ENCODE measurements around the gene CASS4.

The CASS4 gene

GRCh38 chr20:56449459-56449858 is 37.4 kb downstream of the CASS4 start:
- Histone ChIP-seq H3K9ac (ENCODE audit: low read depth, low read length, poor library complexity) (no peak overlapping the region), H3K4ac (ENCODE audit: low read length) (no peak overlapping the region), H3K36me3 (replicated peaks in 1 of 2; ENCODE audit: control insufficient read depth in 2 of 2, insufficient read depth in 2 of 2, low read length in 2 of 2) (no peaks in the 10 kb centered on the region), H2BK15ac (ENCODE audit: low read length) (no peak overlapping the region), H3K27me3 (ENCODE audit: control insufficient read depth in 3 of 3, insufficient read depth in 3 of 3, low read depth in 1 of 3, low read length in 3 of 3) (peaks cover 0 to 6% (median 0%) of the 10 kb centered on the region in 3 experiments), H2BK12ac (ENCODE audit: low read length) (no peak overlapping the region), H3K9me3 (replicated peaks in 1 of 2; ENCODE audit: control insufficient read depth in 2 of 2, insufficient read depth in 1 of 2, low read depth in 1 of 2, low read length in 2 of 2) (no peaks in the 10 kb centered on the region), H4K91ac (ENCODE audit: low read depth, low read length, poor library complexity) (no peak overlapping the region), H3K4me1 (ENCODE audit: control insufficient read depth in 2 of 2, insufficient read depth in 1 of 2, low read depth in 1 of 2, low read length in 2 of 2) (peaks cover 0 to 4% of the 10 kb centered on the region in 2 donors), H2BK120ac (ENCODE audit: low read depth, low read length) (no peak overlapping the region), H3K23ac (ENCODE audit: low read depth, low read length, poor library complexity) (no peak overlapping the region), H3K4me2 (ENCODE audit: insufficient read depth, low read length, poor library complexity, severe bottlenecking) (no peak overlapping the region), H3K79me1 (ENCODE audit: low read depth, low read length) (no peaks in the 10 kb centered on the region), H2AFZ (ENCODE audit: low read length) (no peak overlapping the region), H3K4me3 (ENCODE audit: low read length in 2 of 2) (no peak overlapping the region), H3K27ac (replicated peaks; ENCODE audit: low read length) (no peak overlapping the region), H3K14ac (ENCODE audit: low read length) (no peak overlapping the region), H4K8ac (ENCODE audit: low read depth, low read length) (no peak overlapping the region), H2BK5ac (ENCODE audit: low read length) (no peak overlapping the region), H3K18ac (ENCODE audit: low read length) (no peak overlapping the region), H2AK5ac (ENCODE audit: low read depth, low read length) (no peak overlapping the region)
- WGBS, 2 donors (ENCODE audit: extremely low coverage in 2 of 2, insufficient read length in 2 of 2, insufficient replicate concordance in 1 of 2): no CpG with 5 or more reads among the region's 5 CpGs
- DNase-seq (ENCODE audit: low spot score): no peak

DNA sequence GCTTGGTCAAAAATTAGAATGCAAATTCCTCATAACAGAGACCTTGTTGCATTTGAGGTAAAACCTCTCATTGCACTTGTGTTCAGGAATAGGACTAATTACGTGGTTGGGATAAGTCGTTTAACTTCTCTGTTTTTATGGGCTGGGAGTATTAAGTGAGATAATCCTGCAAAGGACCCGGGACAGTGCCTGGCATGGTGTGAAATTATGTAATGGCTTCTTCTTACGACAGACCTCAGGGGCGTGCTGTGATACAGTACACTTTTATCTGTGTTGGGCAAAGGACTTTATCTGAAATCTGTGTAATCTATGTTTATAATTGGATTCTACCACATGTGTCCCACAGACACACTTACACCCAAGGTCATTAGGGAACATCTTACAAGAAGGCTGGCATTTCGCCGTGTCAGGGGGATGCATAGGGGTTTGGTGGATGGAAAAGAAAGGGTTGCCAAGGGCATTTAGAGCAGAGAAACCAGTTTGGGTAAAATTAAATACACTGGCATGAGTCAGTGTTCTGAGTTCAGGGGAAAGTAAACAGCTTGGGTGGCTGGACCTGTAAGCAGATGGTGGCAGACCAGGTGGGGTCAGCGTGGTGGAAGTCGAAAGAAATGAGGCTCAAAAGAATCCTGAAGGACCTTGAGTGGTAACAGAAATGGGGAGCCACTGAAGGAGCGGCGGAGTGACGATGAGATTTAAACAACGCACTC is 39.2 kb downstream of the CASS4 start:
- Histone ChIP-seq H2BK120ac (ENCODE audit: low read depth, low read length) (no peak overlapping the region), H3K4me1 (ENCODE audit: control insufficient read depth in 2 of 2, insufficient read depth in 1 of 2, low read depth in 1 of 2, low read length in 2 of 2) (peaks cover 0 to 4% of the 10 kb centered on the region in 2 donors), H3K36me3 (replicated peaks in 1 of 2; ENCODE audit: control insufficient read depth in 2 of 2, insufficient read depth in 2 of 2, low read length in 2 of 2) (no peaks in the 10 kb centered on the region), H4K91ac (ENCODE audit: low read depth, low read length, poor library complexity) (no peak overlapping the region), H2BK15ac (ENCODE audit: low read length) (no peak overlapping the region), H2BK12ac (ENCODE audit: low read length) (no peak overlapping the region), H3K23ac (ENCODE audit: low read depth, low read length, poor library complexity) (no peak overlapping the region), H3K27ac (replicated peaks; ENCODE audit: low read length) (no peak overlapping the region), H3K4ac (ENCODE audit: low read length) (no peak overlapping the region), H3K79me1 (ENCODE audit: low read depth, low read length) (no peaks in the 10 kb centered on the region), H3K14ac (ENCODE audit: low read length) (no peak overlapping the region), H3K18ac (ENCODE audit: low read length) (no peak overlapping the region), H3K4me2 (ENCODE audit: insufficient read depth, low read length, poor library complexity, severe bottlenecking) (no peak overlapping the region), H4K8ac (ENCODE audit: low read depth, low read length) (no peak overlapping the region), H3K4me3 (ENCODE audit: low read length in 2 of 2) (no peak overlapping the region), H2BK5ac (ENCODE audit: low read length) (no peak overlapping the region), H3K9ac (ENCODE audit: low read depth, low read length, poor library complexity) (no peak overlapping the region), H3K27me3 (ENCODE audit: control insufficient read depth in 3 of 3, insufficient read depth in 3 of 3, low read depth in 1 of 3, low read length in 3 of 3) (peaks cover 0 to 8% (median 0%) of the 10 kb centered on the region in 3 experiments), H3K9me3 (replicated peaks in 1 of 2; ENCODE audit: control insufficient read depth in 2 of 2, insufficient read depth in 1 of 2, low read depth in 1 of 2, low read length in 2 of 2) (no peaks in the 10 kb centered on the region), H2AFZ (ENCODE audit: low read length) (no peak overlapping the region), H2AK5ac (ENCODE audit: low read depth, low read length) (no peak overlapping the region)
- no CpG with 5 or more reads among the region's 13 CpGs for WGBS, 2 donors (ENCODE audit: extremely low coverage in 2 of 2, insufficient read length in 2 of 2, insufficient replicate concordance in 1 of 2)
- DNase-seq (ENCODE audit: low spot score): no peak

DNA sequence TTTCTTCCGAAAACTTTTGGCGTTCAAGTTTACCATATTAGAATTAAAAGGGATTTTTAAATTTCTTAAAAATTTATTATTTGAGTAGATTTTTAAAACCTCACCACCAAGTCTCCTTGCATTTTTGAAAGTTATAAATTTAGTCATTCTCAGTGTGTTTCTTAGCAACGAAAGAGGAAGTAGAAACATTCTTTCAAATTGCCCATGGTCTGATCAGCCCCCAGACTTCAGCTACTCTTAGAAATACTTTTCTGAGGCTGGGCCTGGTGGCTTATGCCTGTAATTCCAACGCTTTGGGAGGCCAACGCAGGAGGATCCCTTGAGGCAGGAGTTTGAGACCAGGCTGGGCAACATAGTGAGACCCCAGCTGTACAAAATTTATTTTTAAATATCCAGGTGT is 41.3 kb downstream of the CASS4 start:
- Histone ChIP-seq H3K14ac (ENCODE audit: low read length) (no peak overlapping the region), H4K8ac (ENCODE audit: low read depth, low read length) (no peak overlapping the region), H3K4me3 (ENCODE audit: low read length in 2 of 2) (no peak overlapping the region), H4K91ac (ENCODE audit: low read depth, low read length, poor library complexity) (no peak overlapping the region), H3K4me2 (ENCODE audit: insufficient read depth, low read length, poor library complexity, severe bottlenecking) (no peak overlapping the region), H3K36me3 (replicated peaks in 1 of 2; ENCODE audit: control insufficient read depth in 2 of 2, insufficient read depth in 2 of 2, low read length in 2 of 2) (no peaks in the 10 kb centered on the region), H2BK15ac (ENCODE audit: low read length) (no peak overlapping the region), H2AFZ (ENCODE audit: low read length) (no peak overlapping the region), H3K4ac (ENCODE audit: low read length) (no peak overlapping the region), H3K79me1 (ENCODE audit: low read depth, low read length) (no peaks in the 10 kb centered on the region), H3K23ac (ENCODE audit: low read depth, low read length, poor library complexity) (no peak overlapping the region), H3K9me3 (replicated peaks in 1 of 2; ENCODE audit: control insufficient read depth in 2 of 2, insufficient read depth in 1 of 2, low read depth in 1 of 2, low read length in 2 of 2) (no peaks in the 10 kb centered on the region), H2BK5ac (ENCODE audit: low read length) (no peak overlapping the region), H3K27me3 (ENCODE audit: control insufficient read depth in 3 of 3, insufficient read depth in 3 of 3, low read depth in 1 of 3, low read length in 3 of 3) (peaks cover 0 to 8% (median 0%) of the 10 kb centered on the region in 3 experiments), H2BK120ac (ENCODE audit: low read depth, low read length) (no peak overlapping the region), H3K9ac (ENCODE audit: low read depth, low read length, poor library complexity) (no peak overlapping the region), H2BK12ac (ENCODE audit: low read length) (no peak overlapping the region), H2AK5ac (ENCODE audit: low read depth, low read length) (no peak overlapping the region), H3K4me1 (ENCODE audit: control insufficient read depth in 2 of 2, insufficient read depth in 1 of 2, low read depth in 1 of 2, low read length in 2 of 2) (no peaks in the 10 kb centered on the region), H3K18ac (ENCODE audit: low read length) (no peak overlapping the region), H3K27ac (replicated peaks; ENCODE audit: low read length) (no peak overlapping the region)
- WGBS, 2 donors (ENCODE audit: extremely low coverage in 2 of 2, insufficient read length in 2 of 2, insufficient replicate concordance in 1 of 2): no CpG with 5 or more reads among the region's 5 CpGs
- DNase-seq (ENCODE audit: low spot score): no peak

DNA sequence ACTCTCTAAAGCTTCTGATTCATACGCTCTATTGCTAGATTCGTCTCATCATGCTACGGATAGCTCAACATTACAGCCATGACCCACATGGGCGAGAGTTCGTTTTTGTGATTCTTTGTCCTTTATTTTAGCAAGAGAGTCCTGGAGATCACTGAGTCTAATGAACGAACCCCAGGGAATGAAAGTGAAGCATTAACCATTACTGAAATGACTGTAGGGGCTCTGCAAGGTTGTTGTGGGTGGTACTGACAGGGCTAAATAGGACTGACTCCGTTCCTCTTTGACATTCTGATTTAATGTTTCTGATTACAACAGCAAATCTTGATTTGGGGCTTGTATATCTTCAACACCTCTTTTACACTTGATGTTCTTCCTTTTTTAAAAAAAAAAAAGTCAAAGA is 42.7 kb downstream of the CASS4 start:
- no peaks in the 10 kb centered on the region for H3K9me3 ChIP-seq (replicated peaks in 1 of 2; ENCODE audit: control insufficient read depth in 2 of 2, insufficient read depth in 1 of 2, low read depth in 1 of 2, low read length in 2 of 2)
- no peaks in the 10 kb centered on the region for H3K79me1 ChIP-seq (ENCODE audit: low read depth, low read length)
- no peak overlapping the region for H3K18ac ChIP-seq (ENCODE audit: low read length)
- no peak overlapping the region for H3K4me2 ChIP-seq (ENCODE audit: insufficient read depth, low read length, poor library complexity, severe bottlenecking)
- no peak overlapping the region for H4K8ac ChIP-seq (ENCODE audit: low read depth, low read length)
- no peak for DNase-seq (ENCODE audit: low spot score)
- H2AK5ac ChIP-seq (ENCODE audit: low read depth, low read length): no peak overlapping the region
- H4K91ac ChIP-seq (ENCODE audit: low read depth, low read length, poor library complexity): no peak overlapping the region
- WGBS, 2 donors (ENCODE audit: extremely low coverage in 2 of 2, insufficient read length in 2 of 2, insufficient replicate concordance in 1 of 2): no CpG with 5 or more reads among the region's 7 CpGs
- no peak overlapping the region for H3K4ac ChIP-seq (ENCODE audit: low read length)
- H3K4me1 ChIP-seq (ENCODE audit: control insufficient read depth in 2 of 2, insufficient read depth in 1 of 2, low read depth in 1 of 2, low read length in 2 of 2): no peaks in the 10 kb centered on the region
- no peak overlapping the region for H3K9ac ChIP-seq (ENCODE audit: low read depth, low read length, poor library complexity)
- no peaks in the 10 kb centered on the region for H3K36me3 ChIP-seq (replicated peaks in 1 of 2; ENCODE audit: control insufficient read depth in 2 of 2, insufficient read depth in 2 of 2, low read length in 2 of 2)
- peaks cover 0 to 10% (median 0%) of the 10 kb centered on the region in 3 experiments for H3K27me3 ChIP-seq (ENCODE audit: control insufficient read depth in 3 of 3, insufficient read depth in 3 of 3, low read depth in 1 of 3, low read length in 3 of 3)
- no peak overlapping the region for H2BK12ac ChIP-seq (ENCODE audit: low read length)
- H2BK120ac ChIP-seq (ENCODE audit: low read depth, low read length): no peak overlapping the region
- H3K27ac ChIP-seq (replicated peaks; ENCODE audit: low read length): no peak overlapping the region
- H3K14ac ChIP-seq (ENCODE audit: low read length): no peak overlapping the region
- no peak overlapping the region for H3K4me3 ChIP-seq (ENCODE audit: low read length in 2 of 2)
- H3K23ac ChIP-seq (ENCODE audit: low read depth, low read length, poor library complexity): no peak overlapping the region
- no peak overlapping the region for H2BK15ac ChIP-seq (ENCODE audit: low read length)
- no peak overlapping the region for H2AFZ ChIP-seq (ENCODE audit: low read length)
- H2BK5ac ChIP-seq (ENCODE audit: low read length): no peak overlapping the region
